ENCODE data around the gene CCDC80. TPM values are rescaled to one million over a fixed set of nuclear protein-coding genes. Genes with fewer than 3 reads are reported as not detected.

CCDC80 gene
- total RNA-seq, 2 experiments from 2014 or later: 0.59 to 0.63 TPM

GRCh38 chr3:112687616-112688015 is 46.7 kb upstream of the CCDC80 start:
- Histone ChIP-seq H3K79me2 (ENCODE audit: insufficient read depth, low read depth, low read length) (no peaks in the 10 kb centered on the region), H3K4me2 (ENCODE audit: low read length) (no peak overlapping the region), H3K9me3 (ENCODE audit: low read length) (no peaks in the 10 kb centered on the region), H4K20me1 (ENCODE audit: insufficient read depth, low read length) (no peaks in the 10 kb centered on the region), H3K36me3 (ENCODE audit: insufficient read depth, low read length) (no peaks in the 10 kb centered on the region), H3K9me2 (ENCODE audit: insufficient read depth, low read length) (no peaks in the 10 kb centered on the region), H3K4me3 (ENCODE audit: low read depth, low read length, poor library complexity, severe bottlenecking) (no peak overlapping the region), H3K4me1 (ENCODE audit: insufficient read depth, low read length, poor library complexity, severe bottlenecking) (no peaks in the 10 kb centered on the region), H3K27ac (ENCODE audit: low read depth, low read length, poor library complexity, severe bottlenecking) (no peak overlapping the region), H2AFZ (ENCODE audit: low read length) (no peak overlapping the region)
- no peak for DNase-seq (ENCODE audit: low spot score)
- BruUV-seq (replicated peaks): no TSS peak
- no peak for TF ChIP-seq EZH2phosphoT487 (IDR thresholded peaks at IDR 0.05; ENCODE audit: borderline replicate concordance, low read depth, low read length)
- TF ChIP-seq, protein P1, sequence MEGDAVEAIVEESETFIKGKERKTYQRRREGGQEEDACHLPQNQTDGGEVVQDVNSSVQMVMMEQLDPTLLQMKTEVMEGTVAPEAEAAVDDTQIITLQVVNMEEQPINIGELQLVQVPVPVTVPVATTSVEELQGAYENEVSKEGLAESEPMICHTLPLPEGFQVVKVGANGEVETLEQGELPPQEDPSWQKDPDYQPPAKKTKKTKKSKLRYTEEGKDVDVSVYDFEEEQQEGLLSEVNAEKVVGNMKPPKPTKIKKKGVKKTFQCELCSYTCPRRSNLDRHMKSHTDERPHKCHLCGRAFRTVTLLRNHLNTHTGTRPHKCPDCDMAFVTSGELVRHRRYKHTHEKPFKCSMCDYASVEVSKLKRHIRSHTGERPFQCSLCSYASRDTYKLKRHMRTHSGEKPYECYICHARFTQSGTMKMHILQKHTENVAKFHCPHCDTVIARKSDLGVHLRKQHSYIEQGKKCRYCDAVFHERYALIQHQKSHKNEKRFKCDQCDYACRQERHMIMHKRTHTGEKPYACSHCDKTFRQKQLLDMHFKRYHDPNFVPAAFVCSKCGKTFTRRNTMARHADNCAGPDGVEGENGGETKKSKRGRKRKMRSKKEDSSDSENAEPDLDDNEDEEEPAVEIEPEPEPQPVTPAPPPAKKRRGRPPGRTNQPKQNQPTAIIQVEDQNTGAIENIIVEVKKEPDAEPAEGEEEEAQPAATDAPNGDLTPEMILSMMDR (conservative IDR thresholded peaks at IDR 0.05; ENCODE audit: low read length): no peak
- intact Hi-C loops (cut with micrococcal nuclease; ENCODE audit: unreplicated experiment): no loop called here
- CTCF ChIA-PET (ENCODE audit: unreplicated experiment): no interaction called here
- POLR2A ChIA-PET: no interaction called here

DNA sequence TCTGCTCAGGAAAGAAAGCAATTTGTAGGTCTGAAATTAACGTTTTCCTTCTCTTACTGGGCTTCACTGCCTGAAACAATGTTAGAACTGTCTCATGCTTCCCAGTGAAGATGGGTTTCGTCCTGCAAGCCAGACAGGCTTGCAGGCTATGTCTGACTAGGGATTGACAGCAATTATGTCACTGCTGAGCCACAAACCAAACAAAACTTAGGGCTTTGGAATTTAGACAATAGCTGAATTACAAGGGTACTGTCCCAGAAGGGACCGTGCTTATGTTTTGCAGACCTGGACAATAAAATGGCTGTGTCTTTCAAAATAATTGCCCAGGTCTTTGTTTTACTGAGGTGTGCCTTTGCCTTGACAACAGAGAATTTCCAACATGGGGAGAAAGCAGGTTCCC is 46.3 kb upstream of the CCDC80 start:
- TF ChIP-seq EZH2phosphoT487 (IDR thresholded peaks at IDR 0.05; ENCODE audit: borderline replicate concordance, low read depth, low read length): no peak
- TF ChIP-seq, protein P1 (conservative IDR thresholded peaks at IDR 0.05; ENCODE audit: low read length): no peak
- no peaks in the 10 kb centered on the region for H3K36me3 ChIP-seq (ENCODE audit: insufficient read depth, low read length)
- no peak overlapping the region for H3K4me2 ChIP-seq (ENCODE audit: low read length)
- DNase-seq (ENCODE audit: low spot score): no peak
- POLR2A ChIA-PET: no interaction called here
- H3K9me3 ChIP-seq (ENCODE audit: low read length): no peaks in the 10 kb centered on the region
- intact Hi-C loops (cut with micrococcal nuclease; ENCODE audit: unreplicated experiment): no loop called here
- no TSS peak for BruUV-seq (replicated peaks)
- CTCF ChIA-PET (ENCODE audit: unreplicated experiment): no interaction called here
- no peak overlapping the region for H3K27ac ChIP-seq (ENCODE audit: low read depth, low read length, poor library complexity, severe bottlenecking)
- H3K79me2 ChIP-seq (ENCODE audit: insufficient read depth, low read depth, low read length): no peaks in the 10 kb centered on the region
- H3K4me1 ChIP-seq (ENCODE audit: insufficient read depth, low read length, poor library complexity, severe bottlenecking): no peaks in the 10 kb centered on the region
- H3K4me3 ChIP-seq (ENCODE audit: low read depth, low read length, poor library complexity, severe bottlenecking): no peak overlapping the region
- H2AFZ ChIP-seq (ENCODE audit: low read length): no peak overlapping the region
- H3K9me2 ChIP-seq (ENCODE audit: insufficient read depth, low read length): no peaks in the 10 kb centered on the region
- no peaks in the 10 kb centered on the region for H4K20me1 ChIP-seq (ENCODE audit: insufficient read depth, low read length)

DNA sequence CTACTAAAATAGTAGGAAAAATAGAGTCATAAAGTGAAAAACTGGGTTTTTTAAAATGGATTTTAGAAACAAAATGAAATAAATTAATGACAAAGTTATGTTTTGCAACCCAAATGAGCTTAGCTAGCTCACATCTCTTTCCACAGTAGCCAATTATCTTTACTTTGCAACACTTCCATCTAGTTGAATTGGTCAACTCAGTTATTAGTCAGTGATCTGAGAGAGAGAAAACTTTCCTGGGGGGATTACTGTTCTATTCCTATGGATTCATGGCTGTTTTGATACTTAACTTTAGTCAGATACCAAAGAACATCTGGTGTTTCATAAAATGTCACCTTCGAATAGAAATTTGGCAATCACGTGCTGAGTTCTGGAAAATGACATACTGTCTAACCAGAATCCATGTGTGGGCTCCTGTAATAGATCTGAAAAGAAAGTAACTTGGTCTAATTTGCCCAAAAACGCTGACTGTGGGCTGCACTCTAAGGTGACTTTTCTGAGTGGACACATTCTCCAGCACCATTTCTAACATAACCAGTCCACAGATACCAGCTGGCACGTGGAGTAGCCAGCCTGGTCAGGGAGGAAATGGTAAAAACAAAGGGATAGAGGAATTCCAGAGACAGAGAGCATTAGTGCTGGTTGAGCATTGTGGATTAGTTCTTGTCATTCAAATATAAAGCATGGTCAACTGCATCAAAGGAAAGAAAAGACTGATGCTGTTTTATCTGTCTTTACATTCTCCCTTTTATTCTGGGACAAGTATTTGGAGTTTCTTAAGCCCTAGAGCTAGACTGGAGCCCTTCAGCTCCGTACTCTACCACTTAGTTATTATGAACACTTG is 45.2 kb upstream of the CCDC80 start:
- CTCF ChIA-PET (ENCODE audit: unreplicated experiment): no interaction called here
- TF ChIP-seq, protein P1 (conservative IDR thresholded peaks at IDR 0.05; ENCODE audit: low read length): no peak
- no peak for TF ChIP-seq EZH2phosphoT487 (IDR thresholded peaks at IDR 0.05; ENCODE audit: borderline replicate concordance, low read depth, low read length)
- no peaks in the 10 kb centered on the region for H3K4me1 ChIP-seq (ENCODE audit: insufficient read depth, low read length, poor library complexity, severe bottlenecking)

More for the DNA sequence above, 45.2 kb upstream of the CCDC80 start:
- Histone ChIP-seq H3K4me3 (ENCODE audit: low read depth, low read length, poor library complexity, severe bottlenecking) (no peak overlapping the region), H3K36me3 (ENCODE audit: insufficient read depth, low read length) (no peaks in the 10 kb centered on the region), H3K9me3 (ENCODE audit: low read length) (no peaks in the 10 kb centered on the region), H3K4me2 (ENCODE audit: low read length) (no peak overlapping the region), H4K20me1 (ENCODE audit: insufficient read depth, low read length) (no peaks in the 10 kb centered on the region), H2AFZ (ENCODE audit: low read length) (no peak overlapping the region), H3K27ac (ENCODE audit: low read depth, low read length, poor library complexity, severe bottlenecking) (no peak overlapping the region), H3K79me2 (ENCODE audit: insufficient read depth, low read depth, low read length) (no peaks in the 10 kb centered on the region), H3K9me2 (ENCODE audit: insufficient read depth, low read length) (no peaks in the 10 kb centered on the region)
- DNase-seq (ENCODE audit: low spot score): no peak
- no TSS peak for BruUV-seq (replicated peaks)
- POLR2A ChIA-PET: interaction anchor here (1.0 kb wide), 1 partner anchor 87 kb away, joined by 4 read pairs; no protein-coding TSS in a partner anchor
- intact Hi-C loops (cut with micrococcal nuclease; ENCODE audit: unreplicated experiment): no loop called here

Measured in OCI-LY7 (cell line).